ENCODE data around the gene ZNF503.
A peak's percentile ranks its signal among the peaks of the same experiment; 100 is the strongest.

Gene ZNF503

DNA sequence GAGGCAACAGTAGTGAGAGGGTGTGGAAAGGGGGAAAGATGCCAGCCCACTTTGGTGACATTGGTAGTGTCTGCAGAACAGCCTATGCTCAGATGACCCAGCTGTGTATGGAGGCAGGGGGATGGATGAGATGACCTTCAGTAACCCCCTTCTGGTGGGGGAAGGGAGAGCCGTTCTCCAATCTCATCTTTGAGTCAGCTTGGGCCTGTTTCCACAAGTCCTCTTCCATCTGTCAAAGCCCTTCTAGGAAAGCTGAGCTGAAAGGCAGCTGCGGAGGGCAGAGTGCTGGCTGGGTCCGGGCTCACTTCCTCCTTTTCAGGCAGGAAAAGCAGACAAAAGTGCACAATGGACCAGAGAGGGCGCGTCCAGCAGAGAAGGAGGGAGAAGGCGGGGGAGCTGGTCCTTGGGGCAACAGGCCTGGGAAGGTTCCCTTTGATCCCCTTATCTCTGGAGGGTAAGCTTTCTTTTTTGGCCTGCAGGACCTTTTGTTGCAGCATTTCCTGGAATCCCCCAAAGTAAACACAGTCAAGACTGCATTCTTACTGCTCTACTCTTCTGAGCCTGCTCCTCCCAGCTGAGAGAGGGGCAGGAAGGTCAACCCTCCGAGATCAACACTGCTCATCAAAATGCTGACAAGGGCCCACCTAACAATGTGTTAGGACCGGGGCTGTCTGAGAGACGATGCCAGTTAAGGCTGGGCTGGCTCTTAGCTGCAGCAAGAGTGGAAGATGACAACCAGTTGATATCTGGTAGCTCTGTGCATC, 28.6 kb upstream of the ZNF503 start:
- no peak for DNase-seq

DNA sequence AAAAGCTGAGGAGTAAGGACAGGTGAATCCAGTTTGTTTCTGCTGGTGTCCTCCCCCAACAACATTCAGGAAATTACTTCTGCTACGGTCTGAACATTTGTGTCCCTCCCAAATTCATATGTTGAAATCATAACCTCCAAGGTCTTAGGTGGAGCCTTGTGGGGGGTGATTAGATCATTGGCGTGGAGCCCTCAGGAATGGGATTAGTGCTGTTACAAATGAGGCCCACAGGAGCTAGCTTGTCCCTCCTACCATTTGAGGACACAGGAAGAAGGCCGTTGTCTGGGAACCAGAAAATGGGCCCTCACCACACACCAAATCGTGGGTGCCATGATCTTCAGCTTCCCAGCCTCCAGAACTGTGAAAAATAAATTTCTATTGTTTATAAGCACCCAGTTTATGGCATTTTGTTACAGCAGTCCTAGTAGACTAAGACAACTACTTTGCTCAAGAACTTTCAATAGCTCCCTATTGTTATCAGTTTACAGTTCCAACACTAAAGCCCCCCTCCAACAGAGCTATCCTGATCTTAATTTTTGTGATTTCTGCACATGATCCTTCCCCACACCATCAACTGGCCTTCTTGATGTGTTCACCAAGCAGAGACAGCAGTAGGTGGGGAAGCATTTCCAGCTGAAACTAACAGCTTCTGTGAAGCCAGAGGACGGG, 27.7 kb upstream of the ZNF503 start:
- DNase-seq = no peak

DNA sequence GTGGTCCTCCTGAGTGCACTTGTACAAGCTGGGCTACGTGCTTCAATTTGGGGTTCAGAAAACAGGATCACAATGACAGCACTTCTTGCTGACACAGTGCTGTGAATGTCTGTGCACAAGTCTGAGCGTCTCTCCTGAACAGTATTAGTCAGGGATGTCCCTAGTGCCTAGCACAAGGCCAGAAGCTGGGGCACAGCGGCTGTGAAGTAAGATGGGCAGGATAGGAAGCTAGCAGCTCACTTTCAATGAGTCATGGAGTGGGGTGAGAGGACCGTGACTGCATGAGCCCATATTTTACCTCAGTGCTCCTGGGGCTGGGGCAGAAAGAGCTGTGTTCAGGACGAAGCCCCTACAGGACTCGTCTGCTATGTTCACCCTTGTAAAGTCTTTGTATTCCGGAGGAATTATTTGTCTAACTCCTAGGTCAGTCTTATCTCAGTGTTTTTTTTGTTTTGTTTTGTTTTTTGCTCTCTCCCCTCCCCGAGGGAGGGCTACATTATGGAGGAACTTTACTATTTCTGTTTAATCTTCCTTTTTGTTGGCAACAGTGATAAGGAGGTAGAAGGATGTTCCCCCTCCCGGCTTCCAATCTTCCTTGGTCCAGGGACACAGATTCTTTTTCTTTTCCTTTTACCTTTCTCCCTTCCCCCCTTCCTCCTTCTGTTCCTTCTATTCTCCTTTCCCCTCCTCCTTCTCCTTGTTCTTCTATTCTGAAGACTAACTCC, 27.0 kb upstream of the ZNF503 start:
- no peak for DNase-seq

DNA sequence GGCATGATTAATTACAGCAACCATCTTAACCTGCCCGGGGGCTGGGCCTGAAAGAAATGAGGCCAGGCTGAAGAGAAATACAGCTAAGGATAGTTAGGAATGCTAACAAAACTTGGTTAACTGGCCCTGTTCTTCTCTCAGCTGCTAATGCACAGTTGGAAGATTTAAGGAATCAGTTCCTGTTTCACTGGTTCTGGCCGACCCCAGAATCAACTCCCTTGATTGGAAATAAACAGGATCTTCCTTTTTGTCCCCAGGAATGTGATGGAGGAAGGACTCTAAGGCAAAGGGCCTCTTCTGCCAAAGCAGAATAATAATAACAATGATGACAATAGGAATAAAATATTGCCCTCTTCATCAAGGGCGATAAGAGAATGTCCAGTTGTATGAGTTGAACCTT, 26.4 kb upstream of the ZNF503 start:
- no peak for DNase-seq

DNA sequence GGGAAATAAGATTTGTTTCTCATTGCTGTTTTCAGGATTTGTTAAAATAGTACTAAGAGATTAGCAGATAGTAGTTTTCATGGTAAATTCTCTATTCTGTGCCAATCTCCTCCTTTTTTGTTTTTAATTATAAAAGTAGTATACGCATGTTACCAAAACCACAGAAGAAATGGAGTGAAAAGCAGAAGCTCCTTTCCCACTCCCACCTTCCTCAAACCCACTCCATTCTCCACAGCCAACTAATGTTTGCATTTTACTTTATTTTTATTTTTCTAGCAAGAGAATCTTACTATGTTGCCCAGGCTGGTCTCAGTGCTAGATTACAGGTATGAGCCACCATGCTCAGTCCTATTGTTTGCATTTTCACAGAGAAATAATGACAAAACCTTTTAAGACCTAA, 25.3 kb upstream of the ZNF503 start:
- no peak for DNase-seq

DNA sequence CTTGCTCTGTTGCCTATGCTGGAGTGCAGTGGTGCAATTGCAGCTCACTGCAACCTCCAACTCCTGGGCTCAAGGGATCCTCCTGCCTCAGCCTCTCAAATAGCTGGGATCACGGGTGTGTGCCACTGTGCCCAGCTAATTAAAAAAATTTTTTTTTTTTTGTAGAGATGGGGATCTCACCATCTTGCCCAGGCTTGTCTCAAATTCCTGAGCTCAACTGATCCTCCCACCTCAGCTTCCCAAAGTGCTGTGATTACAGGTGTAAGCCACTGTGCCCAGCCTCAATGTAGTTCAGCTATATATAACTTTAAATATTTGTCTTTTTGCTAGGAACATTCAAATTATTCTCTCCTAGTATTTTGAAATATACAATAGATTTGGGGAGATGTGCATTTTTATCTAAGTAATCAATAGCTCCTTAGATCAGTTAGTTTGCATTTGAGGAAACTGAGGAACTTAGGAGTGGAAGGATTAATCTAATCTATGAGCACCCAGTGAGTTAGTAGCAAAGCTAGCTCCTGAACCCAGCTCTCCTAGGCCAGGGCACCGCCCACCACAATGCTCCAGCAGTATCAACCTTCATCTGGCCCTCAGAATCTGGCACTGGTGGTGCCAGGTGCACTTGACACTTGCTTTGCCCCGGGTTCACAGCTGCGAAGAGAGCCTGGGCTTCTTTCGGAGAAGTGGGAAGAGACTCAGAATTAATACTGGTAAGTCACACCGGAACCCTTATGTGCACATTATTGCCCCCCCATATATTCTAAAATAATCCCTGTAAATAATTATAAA, 23.9 kb upstream of the ZNF503 start:
- DNase-seq = no peak

DNA sequence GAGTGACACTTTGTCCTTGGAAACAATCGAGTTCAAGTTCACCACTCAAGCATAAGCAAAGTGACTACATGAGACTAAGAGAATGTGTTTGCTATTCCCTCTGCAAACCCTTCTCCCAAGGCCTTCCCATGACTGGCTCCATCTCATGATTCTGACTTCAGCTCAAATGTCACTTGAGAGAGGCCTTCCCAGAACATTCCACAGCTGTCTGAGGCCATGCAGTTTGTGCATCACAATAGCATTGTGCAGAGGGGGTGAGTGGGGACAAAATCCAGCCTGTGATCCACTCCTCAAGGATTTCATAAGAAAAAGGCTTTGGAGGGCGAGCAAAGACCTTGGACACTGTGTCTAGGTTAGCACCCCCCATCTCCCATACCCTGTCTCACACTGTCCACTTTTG, 23.0 kb upstream of the ZNF503 start:
- no peak for DNase-seq

DNA sequence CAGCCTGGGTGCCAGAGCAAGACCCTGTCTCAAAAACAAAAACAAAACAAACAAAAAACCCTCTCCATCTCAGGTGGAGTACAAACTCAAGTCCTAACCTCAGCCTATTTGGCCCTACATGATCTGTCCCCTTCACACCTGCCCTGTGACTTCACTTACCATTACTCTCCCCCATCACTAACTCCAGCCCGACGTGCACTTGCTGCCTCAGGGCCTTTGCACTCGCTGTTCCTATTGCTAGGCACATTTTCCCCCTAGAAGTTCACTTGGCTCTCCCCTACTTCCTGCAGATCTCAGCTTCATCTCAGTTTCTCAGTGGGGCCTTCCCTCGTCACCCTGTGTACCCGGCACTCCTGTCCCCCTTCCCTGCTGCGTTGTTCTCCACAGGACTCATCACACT, 21.3 kb upstream of the ZNF503 start:
- DNase-seq = no peak

DNA sequence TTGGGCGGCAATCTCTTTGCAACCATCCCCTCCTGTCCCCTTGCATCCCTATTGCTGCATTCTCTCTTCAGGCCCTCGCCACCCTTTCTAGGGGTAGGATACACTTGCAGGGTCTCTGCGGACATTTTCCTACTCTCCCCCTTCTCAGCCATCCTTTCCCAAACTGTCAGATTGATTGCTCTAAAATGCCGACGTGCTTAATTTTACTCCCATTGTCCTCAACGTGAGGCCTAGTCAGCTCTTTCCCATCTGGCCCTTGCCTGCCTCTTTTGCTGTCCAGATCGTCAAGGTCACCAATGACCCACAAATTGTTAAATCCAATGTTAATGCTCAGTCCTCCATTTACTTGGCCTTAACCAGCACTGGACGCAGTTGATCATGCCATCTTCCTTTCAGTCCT, 17.1 kb upstream of the ZNF503 start:
- no peak for DNase-seq

DNA sequence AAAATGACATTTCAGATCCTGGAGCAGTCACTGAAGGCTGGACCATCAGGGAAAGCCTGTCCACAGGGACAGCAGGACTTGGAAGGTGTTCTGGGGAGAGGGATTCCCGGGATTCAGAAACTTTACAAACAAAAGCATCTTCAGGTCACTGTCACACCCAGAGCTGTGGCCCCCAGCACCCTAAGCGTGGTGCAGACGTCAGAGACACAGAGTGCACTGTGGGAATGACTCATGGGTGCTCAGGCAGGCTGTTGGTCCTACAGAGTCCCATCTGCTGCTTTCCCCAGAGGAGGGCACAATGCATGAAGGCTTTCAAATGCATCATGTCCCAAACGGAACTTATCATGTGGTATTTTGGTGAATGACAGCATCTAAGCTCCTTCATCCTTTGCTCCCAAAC, 16.7 kb upstream of the ZNF503 start:
- DNase-seq = no peak

DNA sequence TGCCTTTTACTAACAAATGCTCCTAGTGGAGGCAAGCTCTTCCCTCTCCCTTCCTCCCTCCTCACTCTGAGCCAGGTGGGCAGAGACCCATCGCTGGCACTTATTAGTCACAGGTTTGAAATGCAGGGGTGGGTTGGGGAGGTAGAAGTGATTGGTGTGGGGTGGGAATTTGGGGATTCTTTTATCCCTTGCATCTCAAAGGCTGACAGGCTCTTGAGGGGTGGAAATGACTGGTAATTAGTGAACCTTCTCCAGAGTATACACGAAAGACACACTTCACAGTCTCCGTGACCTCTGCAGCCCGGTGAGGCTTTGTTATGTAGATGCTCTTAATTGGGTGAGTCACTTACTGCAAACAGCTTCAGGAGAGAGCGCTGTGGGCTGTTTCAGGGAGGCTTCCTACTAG, 16.0 kb upstream of the ZNF503 start:
- DNase-seq = no peak

DNA sequence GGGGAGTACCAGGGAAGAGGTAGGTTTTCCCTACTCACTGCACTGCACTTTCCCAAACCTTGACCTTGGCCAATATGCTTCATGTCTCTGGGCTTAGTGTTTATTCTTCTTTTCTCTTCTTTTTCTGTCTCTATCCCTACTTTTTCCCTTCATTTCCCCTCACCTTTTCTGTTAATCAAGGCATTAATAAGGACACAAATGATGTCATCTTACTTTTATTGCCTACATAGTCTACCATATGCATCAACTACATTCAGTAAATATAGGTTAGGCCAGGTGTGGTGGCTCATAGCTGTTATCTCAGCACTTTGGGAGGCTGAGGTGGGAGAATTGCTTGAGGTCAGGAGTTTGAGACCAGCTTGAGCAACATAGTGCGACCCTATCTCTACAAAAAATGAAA, 13.0 kb upstream of the ZNF503 start:
- no peak for DNase-seq

DNA sequence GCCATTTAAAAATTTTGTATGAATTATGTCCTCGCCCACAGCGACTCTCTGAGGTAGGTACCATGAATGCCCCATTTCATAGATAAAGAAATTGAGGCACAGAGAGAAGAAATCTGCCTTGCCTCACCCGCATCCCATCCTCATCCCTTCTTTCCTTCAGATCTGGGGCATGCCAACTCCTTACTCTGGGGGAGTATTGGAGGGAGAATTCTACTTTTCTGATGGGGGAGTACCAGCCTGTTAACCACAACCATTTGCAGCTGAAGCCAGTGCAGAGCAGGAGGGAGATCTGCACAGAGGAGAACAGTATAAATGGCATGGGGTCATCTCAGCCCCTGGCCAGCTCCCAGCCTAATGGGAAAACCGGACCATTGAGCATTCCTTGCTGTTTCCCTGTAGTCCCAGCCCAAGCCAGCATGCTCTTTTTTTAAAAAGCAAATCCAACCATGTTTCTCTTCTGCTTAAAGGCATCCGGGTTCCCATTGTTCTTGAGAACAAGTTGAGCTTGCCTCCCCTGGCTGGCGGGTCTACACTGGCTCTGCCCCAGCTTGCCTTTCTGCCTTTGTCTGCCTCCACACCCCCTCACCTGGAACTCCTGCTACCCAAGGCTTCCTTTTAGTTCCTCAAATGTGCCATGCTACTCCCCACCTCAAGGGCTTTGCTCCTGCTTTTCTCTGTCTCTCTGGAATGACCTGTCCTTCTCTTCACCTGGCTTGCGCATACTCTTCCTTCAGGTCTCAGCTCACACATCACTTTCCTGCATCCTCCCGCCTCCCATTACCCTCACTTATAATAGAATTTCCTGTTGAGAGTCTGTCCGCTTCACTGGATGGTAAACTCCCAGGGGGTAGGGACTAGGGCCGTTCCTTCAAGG, 8.8 kb upstream of the ZNF503 start:
- no peak for DNase-seq

DNA sequence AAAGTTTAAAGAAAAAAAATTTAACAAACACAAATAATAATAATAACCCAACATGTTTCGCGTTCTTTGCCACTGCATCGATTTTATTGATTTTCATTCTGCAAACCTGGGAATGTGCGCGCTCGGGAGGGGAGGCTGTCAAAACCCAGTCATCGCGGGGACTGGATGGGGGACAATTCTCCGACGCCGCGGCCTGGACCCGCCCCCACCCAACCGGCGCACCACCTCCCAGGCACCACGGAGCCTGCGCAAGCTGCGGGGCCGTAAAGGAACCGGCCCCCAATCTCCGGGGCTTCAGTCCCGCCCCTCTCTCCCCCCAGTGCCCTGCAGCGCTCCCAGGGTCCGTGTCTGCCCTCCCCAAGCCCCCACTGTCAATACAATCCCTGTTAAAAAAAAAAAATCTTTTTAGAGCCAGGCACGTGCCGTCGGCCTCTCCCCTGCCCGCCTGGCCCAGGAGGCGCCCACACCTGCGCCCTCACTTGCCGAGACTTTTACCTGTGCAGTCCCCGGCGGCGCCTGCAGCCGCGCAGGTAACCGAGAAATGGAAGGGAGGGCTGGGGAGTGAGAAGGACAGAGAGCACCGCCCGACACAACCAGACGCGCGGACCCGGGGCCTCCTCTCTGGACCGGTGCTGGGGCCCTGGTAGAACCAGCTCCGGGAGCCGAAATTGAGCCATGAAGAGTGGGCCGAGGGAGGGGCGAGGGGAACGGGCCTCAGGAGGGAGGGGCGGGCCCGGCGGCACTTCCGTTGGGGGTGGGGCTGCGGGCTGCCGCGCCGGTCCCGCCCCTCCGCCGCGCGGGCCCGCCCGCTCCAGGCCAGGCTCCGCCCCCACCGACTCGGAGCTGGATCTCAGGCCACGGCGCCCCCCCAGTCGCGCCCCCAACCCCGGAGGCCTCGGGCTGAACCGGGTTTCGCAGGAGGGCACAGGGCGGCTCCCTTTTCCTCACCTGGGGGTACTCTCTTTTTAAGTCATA, 7.6 kb upstream of the ZNF503 start:
- DNase-seq = peak; percentile 39

DNA sequence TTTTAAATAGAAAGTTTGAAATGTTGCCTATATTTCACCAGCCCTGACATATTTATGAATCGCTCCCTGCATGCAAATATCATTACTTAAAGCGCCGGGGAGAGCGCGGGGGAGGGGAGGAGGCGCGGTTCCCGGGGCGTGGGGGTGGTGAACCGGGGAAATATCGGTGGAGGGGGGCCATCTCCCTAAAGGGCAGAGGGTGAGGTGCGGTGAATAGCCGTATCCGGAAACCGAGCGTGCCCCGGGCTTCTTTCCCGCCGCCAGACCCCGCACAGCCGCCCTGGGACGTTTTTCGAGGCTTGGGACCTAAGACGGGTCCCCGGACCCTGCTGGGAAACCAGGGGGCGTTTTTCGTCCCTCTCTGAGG, 6.9 kb upstream of the ZNF503 start:
- no peak for DNase-seq

DNA sequence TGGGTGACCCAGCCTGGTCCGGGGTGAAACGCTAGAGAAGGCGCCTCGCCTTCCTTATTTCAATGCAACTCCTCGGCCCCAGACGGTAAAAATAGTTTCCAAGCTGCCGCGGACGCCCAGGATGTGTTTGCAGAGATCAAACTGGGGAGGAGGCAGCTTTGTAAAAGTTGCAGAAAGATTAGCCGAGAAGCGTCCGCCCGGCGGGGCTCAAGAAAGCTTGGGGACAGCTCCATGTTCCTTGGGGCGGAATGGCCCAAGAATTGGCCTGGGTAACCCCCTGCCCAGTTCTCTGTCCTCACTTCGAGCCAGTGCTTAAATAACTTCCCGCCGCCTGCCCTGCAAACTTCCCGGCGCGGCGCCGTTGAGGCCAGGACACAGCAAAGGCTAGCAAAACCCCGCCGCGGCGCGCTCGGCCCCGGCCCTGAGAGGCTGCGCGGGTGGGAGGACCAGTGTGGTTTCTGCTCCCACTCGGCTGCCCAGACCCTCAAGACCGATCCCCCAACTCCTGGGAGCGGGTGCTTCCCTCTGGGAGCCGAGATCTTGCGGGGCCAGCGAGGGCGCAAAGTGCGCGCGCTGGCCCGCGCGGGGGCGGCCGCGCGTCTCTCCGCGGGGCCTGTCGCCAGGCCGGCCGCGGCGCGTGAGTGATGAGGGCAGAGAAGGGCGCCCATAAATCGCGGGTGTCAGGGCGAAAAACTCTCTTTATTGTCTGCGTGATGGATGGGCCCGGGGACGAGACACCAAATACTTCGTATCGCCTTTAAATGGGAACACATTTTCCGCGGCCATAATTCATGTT, 6.3 kb upstream of the ZNF503 start:
- no peak for DNase-seq

DNA sequence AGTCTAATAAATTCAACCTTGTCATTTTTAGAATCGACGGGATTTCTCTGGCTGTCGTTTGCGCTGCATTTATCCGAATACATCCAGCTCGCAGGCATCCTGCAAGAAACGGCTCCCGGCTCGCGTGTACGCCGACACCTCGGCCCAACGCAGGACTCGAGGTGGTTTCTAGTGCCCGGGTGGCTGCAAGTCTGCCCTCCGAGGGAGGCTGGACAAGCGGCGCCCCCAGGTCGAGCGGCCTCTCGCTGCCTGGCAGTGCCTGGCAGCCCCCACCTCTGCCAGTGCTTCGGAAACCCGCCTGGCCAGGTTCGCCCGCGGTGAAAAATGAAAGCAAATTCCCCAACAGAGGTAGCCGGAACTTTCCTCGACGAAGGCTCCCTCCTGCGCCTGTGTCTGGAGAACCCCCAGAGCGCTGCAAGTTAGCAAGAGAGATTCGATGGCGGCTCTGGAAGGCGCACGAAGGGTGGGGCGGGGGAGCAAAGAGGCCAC, 5.7 kb upstream of the ZNF503 start:
- DNase-seq = no peak

DNA sequence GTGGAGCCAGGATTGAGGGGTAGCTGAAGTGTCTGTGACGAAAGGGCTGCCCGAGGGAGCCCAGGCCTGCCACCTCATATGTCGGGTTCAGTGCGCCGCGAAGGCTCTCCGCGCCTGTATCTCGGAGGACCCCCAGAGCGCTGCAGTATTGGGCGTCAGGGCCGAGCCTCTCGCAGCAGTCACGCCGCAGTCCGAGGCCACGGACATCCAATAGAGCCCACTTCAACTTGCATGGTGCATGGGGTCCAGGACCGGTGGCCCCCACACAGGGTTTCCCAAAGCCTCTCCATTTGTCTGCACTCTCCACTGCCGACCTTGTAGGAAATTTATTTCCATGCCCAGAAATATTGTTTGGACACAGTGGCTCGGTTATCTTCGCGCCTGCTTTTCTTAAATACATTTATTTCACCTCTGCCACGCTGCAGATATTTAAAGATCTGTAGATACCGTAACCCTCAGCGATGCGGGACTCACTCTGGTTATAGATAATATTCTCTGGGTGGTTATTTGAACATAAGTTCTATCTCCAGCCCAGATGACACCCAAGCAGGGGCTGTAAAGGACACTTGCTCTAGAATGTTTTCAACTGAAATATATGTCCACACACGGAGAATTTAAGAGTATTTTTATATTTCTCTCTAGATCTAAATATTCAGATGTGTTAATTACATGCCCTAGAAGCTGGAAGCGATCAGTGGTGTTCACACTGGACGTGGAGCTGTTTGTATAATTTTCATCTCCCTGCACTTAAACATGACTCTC, 5.1 kb upstream of the ZNF503 start:
- DNase-seq = no peak
